K562 (cell line): ENCODE measurements around the gene PTTG2. TPM values are rescaled to one million over a fixed set of nuclear protein-coding genes. Genes with fewer than 3 reads are reported as not detected.

Experiments used
- BACH1 ChIP-seq: fragments of 200-800 bp; sonication (Bioruptor generic); IDR thresholded peaks from 2 replicates; pipeline ENCODE4 v1.6.1; 2016; ENCODE audit warnings: missing genetic modification characterization, missing compliant biosample characterization
- CBFB ChIP-seq: sonication (generic); formaldehyde crosslinking; IDR thresholded peaks from 2 replicates; pipeline ENCODE4 v1.4.0; 2020; ENCODE audit warnings: mild to moderate bottlenecking, missing genetic modification reagents
- CHAMP1 ChIP-seq: fragments of 450-650 bp; IDR thresholded peaks from 2 replicates; pipeline ENCODE4 v1.6.1; 2016; ENCODE audit warnings: mild to moderate bottlenecking
- DDX20 ChIP-seq: fragments of 450-650 bp; IDR thresholded peaks from 2 replicates; pipeline ENCODE4 v1.6.1; 2016; ENCODE audit warnings: missing genetic modification characterization, low read depth, mild to moderate bottlenecking, missing compliant biosample characterization, moderate library complexity
- ELF1 ChIP-seq: fragments of 200-800 bp; sonication (Bioruptor generic); IDR thresholded peaks from 2 replicates; pipeline ENCODE4 v1.6.1; 2016; ENCODE audit warnings: missing genetic modification characterization, missing compliant biosample characterization
- GABPA ChIP-seq: fragments of 200-800 bp; sonication (Bioruptor generic); conservative IDR thresholded peaks from 2 replicates; pipeline ENCODE4 v1.6.1; 2016; ENCODE audit warnings: low read depth, missing genetic modification characterization, missing compliant biosample characterization
- HDAC8 ChIP-seq: fragments of 450-650 bp; IDR thresholded peaks from 2 replicates; pipeline ENCODE4 v1.6.1; 2016; ENCODE audit warnings: mild to moderate bottlenecking, missing genetic modification characterization, moderate library complexity, missing compliant biosample characterization
- ID3 ChIP-seq, 2 experiments: fragments of 250-450 bp in 1 of 2; fragments of 450-650 bp in 1 of 2; sonication (Bioruptor Pico) in 1 of 2; IDR thresholded peaks; 2 replicates each; pipeline versions ENCODE4 v1.6.1 to v1.8.0; 2016 to 2021; ENCODE audit warnings: mild to moderate bottlenecking in 2 of 2, moderate library complexity in 2 of 2, missing compliant biosample characterization in 1 of 2, missing genetic modification characterization in 1 of 2
- ILK ChIP-seq: fragments of 450-650 bp; IDR thresholded peaks from 2 replicates; pipeline ENCODE4 v1.6.1; 2016; ENCODE audit warnings: missing genetic modification characterization, low read depth, mild to moderate bottlenecking, missing compliant biosample characterization, moderate library complexity, borderline replicate concordance
- NR2C1 ChIP-seq, 2 experiments: fragments of 450-650 bp; IDR thresholded peaks; 2 replicates each; pipeline ENCODE4 v1.6.1; 2017; ENCODE audit warnings: mild to moderate bottlenecking in 2 of 2, antibody characterized with exemption in 1 of 2, inconsistent platforms in 1 of 2, missing compliant biosample characterization in 1 of 2, missing genetic modification characterization in 1 of 2
- NR4A1 ChIP-seq, 2 experiments: fragments of 250-450 bp in 1 of 2; fragments of 450-650 bp in 1 of 2; sonication (Bioruptor Pico) in 1 of 2; IDR thresholded peaks; 2 replicates each; pipeline versions ENCODE4 v1.4.0 to v1.6.1; 2016 to 2020; ENCODE audit warnings: mild to moderate bottlenecking in 2 of 2, missing compliant biosample characterization in 1 of 2, missing genetic modification characterization in 1 of 2, moderate library complexity in 1 of 2
- PTRF ChIP-seq: fragments of 450-650 bp; IDR thresholded peaks from 2 replicates; pipeline ENCODE4 v1.6.1; 2016; ENCODE audit warnings: mild to moderate bottlenecking, missing genetic modification characterization, missing compliant biosample characterization
- SMAD4 ChIP-seq: fragments of 250-450 bp; sonication (Bioruptor Pico); conservative IDR thresholded peaks from 2 replicates; pipeline ENCODE4 v1.8.0; 2021; ENCODE audit warnings: inconsistent platforms, mild to moderate bottlenecking, moderate library complexity
- TCFL5 ChIP-seq: fragments of 250-450 bp; sonication (Bioruptor Pico); conservative IDR thresholded peaks from 2 replicates; pipeline ENCODE4 v1.6.1; 2021; ENCODE audit warnings: mild to moderate bottlenecking, moderate library complexity, matching md5 sums
- TEAD1 ChIP-seq, 2 experiments: fragments of 450-650 bp in 1 of 2; sonication (generic) in 1 of 2; formaldehyde crosslinking; IDR thresholded peaks; 2 replicates each; pipeline versions ENCODE4 v1.4.0 to v1.8.0; 2020 to 2022; ENCODE audit warnings: mild to moderate bottlenecking in 2 of 2, missing genetic modification reagents in 1 of 2
- TSHZ1 ChIP-seq: fragments of 250-450 bp; sonication (Bioruptor Pico); IDR thresholded peaks from 2 replicates; pipeline ENCODE4 v1.4.0; 2020; ENCODE audit warnings: mild to moderate bottlenecking, moderate library complexity
- ZNF253 ChIP-seq: fragments of 250-450 bp; sonication (Bioruptor Pico); conservative IDR thresholded peaks from 2 replicates; pipeline ENCODE4 v1.6.1; 2021; ENCODE audit warnings: mild to moderate bottlenecking
- ZNF316 ChIP-seq: fragments of 450-650 bp; IDR thresholded peaks from 2 replicates; pipeline ENCODE4 v1.6.1; 2016
- ZNF696 ChIP-seq: fragments of 250-450 bp; sonication (Bioruptor Pico); conservative IDR thresholded peaks from 2 replicates; pipeline ENCODE4 v1.4.0; 2020; ENCODE audit warnings: mild to moderate bottlenecking, moderate library complexity
- polyA plus RNA-seq, 8 experiments: library from polyadenylated mRNA; depleted of rRNA in 4 of 8; stranded (reverse) in 5 of 8; unstranded in 3 of 8; fragments of >200 nt; fragmentation: Nextera tagmentation in 2 of 8; fragmentation: Illumina TruSeq in 1 of 8; extraction: Ambion mirVana in 2 of 8; extraction: Trizol in 1 of 8; gene quantifications; 2 replicates each; pipeline versions ENCODE4 v1.2.1 to v1.2.3, GENCODE V29; 2011 to 2014; ENCODE audit warnings: inconsistent platforms in 1 of 8, missing spikeins in 1 of 8
- total RNA-seq, 7 experiments: library from RNA; depleted of rRNA in 6 of 7; stranded (reverse); fragments of >200 nt in 6 of 7; fragmentation: Illumina TruSeq in 2 of 7; extraction: Trizol in 2 of 7; gene quantifications; 2 replicates each; pipeline versions ENCODE4 v1.2.1 to v1.2.3, GENCODE V29; 2011 to 2021; ENCODE audit warnings: low replicate concordance in 1 of 7

The PTTG2 gene
- total and polyA plus RNA-seq, 9 of the 15 experiments (the other 6 are each of a cell fraction or from before 2014, with no cell fraction given) = not detected

- TF ChIP-seq HDAC8 (0 out of 2 replicates have a peak, but pooled peaks have one; percentile 32), GABPA (tag) (no peak), ELF1 (tag) (no peak), CBFB (CRISPR knock-in tag) (no peak), ZNF253 (no peak), NR4A1 (CRISPR knock-in tag; IDR thresholded peaks at IDR 0.05) (no peak), NR4A1 (tag; IDR thresholded peaks at IDR 0.05) (peak; percentile 86), ZNF696 (CRISPR knock-in tag) (no peak), ILK (tag) (0 out of 2 replicates have a peak, but pooled peaks have one; percentile 21), TCFL5 (CRISPR knock-in tag) (0 out of 2 replicates have a peak, but pooled peaks have one; percentile 25), BACH1 (tag) (peak; percentile 74; the same call in 1 of the 2 replicates), NR2C1 (IDR thresholded peaks at IDR 0.05) (no peak), NR2C1 (tag; IDR thresholded peaks at IDR 0.05) (0 out of 2 replicates have a peak, but pooled peaks have one; percentile 22), SMAD4 (CRISPR knock-in tag) (peak; percentile 57), ZNF316 (0 out of 2 replicates have a peak, but pooled peaks have one; percentile 13), TEAD1 (CRISPR knock-in tag; IDR thresholded peaks at IDR 0.05) (peak in 1 of 2 experiments; percentile 72; a peak in 2 of 4 replicates), DDX20 (tag) (peak; percentile 63; the same call in 1 of the 2 replicates), ID3 (CRISPR knock-in tag; IDR thresholded peaks at IDR 0.05) (no peak), ID3 (tag; IDR thresholded peaks at IDR 0.05) (peak; percentile 81), PTRF (tag) (peak; percentile 56; the same call in 1 of the 2 replicates), TSHZ1 (CRISPR knock-in tag) (peak; percentile 57; the same call in 1 of the 2 replicates), CHAMP1 (no peak)
Measured at GRCh38 chr4:38002451-38003071, 42.4 kb downstream of the PTTG2 start (continued).
